Psoas muscle (tissue), 8 donors: Measurements from ENCODE around the gene FBXW7. TPM values are rescaled to one million over a fixed set of nuclear protein-coding genes. Genes with fewer than 3 reads are reported as not detected.

Experiments used
- ATAC-seq, 4 donors: fragments of 200-7000 bp; cut with Tn5 transposase; one replicate each; pipeline ENCODE4 v1.9.1; 2020; ENCODE audit warnings: moderate library complexity in 3 of 4, mild to moderate bottlenecking in 2 of 4
- DNase-seq, 2 donors: peaks; one replicate each; pipeline ENCODE4 v3.0.0-alpha.2; 2020
- H3K27ac ChIP-seq: fragments of 200-600 bp; one replicate; pipeline ENCODE4 v1.8.0; 2022
- H3K27me3 ChIP-seq, 3 donors: fragments of 200-600 bp in 1 of 3; one replicate each; pipeline versions ENCODE4 v1.6.1 to v1.8.0; 2013 to 2022; ENCODE audit warnings: low read length in 2 of 3, mild to moderate bottlenecking in 2 of 3, moderate library complexity in 1 of 3; ENCODE audit not compliant: insufficient read depth in 3 of 3
- H3K36me3 ChIP-seq, 2 donors: fragments of 200-600 bp in 1 of 2; one replicate each; pipeline versions ENCODE4 v1.6.1 to v1.8.0; 2013 to 2022; ENCODE audit warnings: low read depth in 1 of 2, mild to moderate bottlenecking in 1 of 2, moderate library complexity in 1 of 2; ENCODE audit not compliant: insufficient read depth in 1 of 2
- H3K4me1 ChIP-seq: fragments of 200-600 bp; one replicate; pipeline ENCODE4 v1.8.0; 2022
- H3K4me3 ChIP-seq: fragments of 200-600 bp; one replicate; pipeline ENCODE4 v1.8.0; 2022; ENCODE audit warnings: mild to moderate bottlenecking
- H3K9me3 ChIP-seq: fragments of 200-600 bp; one replicate; pipeline ENCODE4 v1.8.0; 2022
- WGBS, 3 donors: extraction: QIAGEN DNeasy Blood & Tissue Kit; methylation state at CpG; one replicate each; pipeline versions ENCODE4 v1.1.6 to v1.1.7; 2013; 5-methylcytosine and 5-hydroxymethylcytosine counted together
- intact Hi-C, 2 donors: fragments of 100-400 bp; cut with DNase I; formaldehyde crosslinking; loops; one replicate each; pipeline versions ENCODE4 v1.11.0 to v1.14.2; 2022
- polyA plus RNA-seq, 3 donors: library from polyadenylated mRNA; stranded (reverse); fragments of 200-250 nt; gene quantifications; one replicate each; pipeline ENCODE4 v1.2.3, GENCODE V29; 2013
- total RNA-seq, 4 donors: library from RNA; stranded (reverse); fragmentation: NEBNext Ultra II Directional in 2 of 4; extraction: Animal tissue kit (Norgen Biotek cat#: 25700) in 2 of 4; gene quantifications; one replicate each; pipeline versions ENCODE4 v1.2.1 to v1.2.4, GENCODE V29; 2021 to 2023
- TF ChIP-seq, protein P1 (sequence below): fragments of 200-600 bp; IDR thresholded peaks from one replicate; pipeline ENCODE4 v1.8.0; 2022; ENCODE audit warnings: antibody characterized with exemption
- donor health status: healthy with polysubstance abuse.
- donor health status: DM: no; HTN: no; CAD: no; lungs with moderate emphysema.
- donor health status: Bipolar disorder and iron deficiency.
- donor health status: healthy.
- donor health status: DM: yes; HTN: yes; CAD: no.
- donor health status: DM: no; HTN: no; CAD: no.
- donor health status: DM: no; HTN: no; CAD: no.
- donor health status: DM: yes; HTN: yes; CAD: no.

The FBXW7 gene
- total and polyA plus RNA-seq, 7 donors: 9.8 to 41.1 (median 28.7) TPM

- no peaks in the 10 kb centered on the region for H3K27me3 ChIP-seq
- TF ChIP-seq, protein P1, sequence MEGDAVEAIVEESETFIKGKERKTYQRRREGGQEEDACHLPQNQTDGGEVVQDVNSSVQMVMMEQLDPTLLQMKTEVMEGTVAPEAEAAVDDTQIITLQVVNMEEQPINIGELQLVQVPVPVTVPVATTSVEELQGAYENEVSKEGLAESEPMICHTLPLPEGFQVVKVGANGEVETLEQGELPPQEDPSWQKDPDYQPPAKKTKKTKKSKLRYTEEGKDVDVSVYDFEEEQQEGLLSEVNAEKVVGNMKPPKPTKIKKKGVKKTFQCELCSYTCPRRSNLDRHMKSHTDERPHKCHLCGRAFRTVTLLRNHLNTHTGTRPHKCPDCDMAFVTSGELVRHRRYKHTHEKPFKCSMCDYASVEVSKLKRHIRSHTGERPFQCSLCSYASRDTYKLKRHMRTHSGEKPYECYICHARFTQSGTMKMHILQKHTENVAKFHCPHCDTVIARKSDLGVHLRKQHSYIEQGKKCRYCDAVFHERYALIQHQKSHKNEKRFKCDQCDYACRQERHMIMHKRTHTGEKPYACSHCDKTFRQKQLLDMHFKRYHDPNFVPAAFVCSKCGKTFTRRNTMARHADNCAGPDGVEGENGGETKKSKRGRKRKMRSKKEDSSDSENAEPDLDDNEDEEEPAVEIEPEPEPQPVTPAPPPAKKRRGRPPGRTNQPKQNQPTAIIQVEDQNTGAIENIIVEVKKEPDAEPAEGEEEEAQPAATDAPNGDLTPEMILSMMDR: no peak
- DNase-seq (no peak), ATAC-seq (no peak)
- WGBS, 3 donors: 87 to 90% (median 89%) methylated on average over 5 of the region's 5 CpGs
- intact Hi-C loops: no loop called here
- no peaks in the 10 kb centered on the region for H3K9me3 ChIP-seq
- no peaks in the 10 kb centered on the region for H3K4me1 ChIP-seq
- no peak overlapping the region for H3K27ac ChIP-seq
- H3K4me3 ChIP-seq: no peak overlapping the region
- H3K36me3 ChIP-seq: no peaks in the 10 kb centered on the region
Observed at GRCh38 chr4:152277333-152277732, 258.6 kb downstream of the FBXW7 start.

DNA sequence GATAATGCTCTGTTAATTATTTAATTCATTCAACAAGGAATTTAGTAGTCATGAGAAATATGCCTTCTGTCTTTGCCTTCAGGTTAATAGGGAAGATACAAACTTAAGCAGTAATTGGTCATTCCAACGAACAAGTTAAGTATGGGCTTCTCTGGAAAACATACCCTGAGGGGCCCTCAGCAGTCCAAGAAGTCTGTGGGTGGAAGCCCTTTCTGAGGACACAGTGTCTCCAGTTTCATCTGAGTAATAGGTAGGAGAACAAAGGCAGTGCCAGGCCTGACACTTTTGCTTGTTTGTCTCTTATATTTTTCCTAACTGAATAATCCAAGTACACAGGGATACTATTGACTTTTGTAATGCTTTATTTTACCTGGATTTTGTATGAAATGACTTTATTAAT is 262.5 kb downstream of the FBXW7 start:
- no peaks in the 10 kb centered on the region for H3K27me3 ChIP-seq
- TF ChIP-seq, protein P1: no peak
- no peak overlapping the region for H3K27ac ChIP-seq
- no peak overlapping the region for H3K4me3 ChIP-seq
- no peaks in the 10 kb centered on the region for H3K4me1 ChIP-seq
- 45 to 51% (median 49%) methylated on average over 1 of the region's 1 CpG for WGBS, 3 donors
- intact Hi-C loops: no loop called here
- H3K9me3 ChIP-seq: no peaks in the 10 kb centered on the region
- no peaks in the 10 kb centered on the region for H3K36me3 ChIP-seq
- ATAC-seq: no peak
- DNase-seq: no peak

Other genes starting within 250 kb of the FBXW7 start
- under 1 TPM; 0.40 to 0.98 (median 0.67) TPM for gene TMEM154, start 143.9 kb upstream of the FBXW7 start, total RNA-seq
- under 1 TPM; 0.06 to 0.14 (median 0.10) TPM for gene TMEM154, start 143.9 kb upstream of the FBXW7 start, polyA plus RNA-seq
- under 1 TPM in 3 of 4 donors, not detected in 1; 0.12 to 0.36 (median 0.13) TPM for gene TIGD4, start 243.6 kb upstream of the FBXW7 start, total RNA-seq
- under 1 TPM; 0.03 to 0.56 (median 0.12) TPM for gene TIGD4, start 243.6 kb upstream of the FBXW7 start, polyA plus RNA-seq
- 10 to 100 TPM in 3 of 4 donors, 1 to 10 TPM in 1; 8.1 to 15.7 (median 12.4) TPM for gene ARFIP1, start 243.9 kb upstream of the FBXW7 start, total RNA-seq
- gene ARFIP1, start 243.9 kb upstream of the FBXW7 start, polyA plus RNA-seq: 10 to 100 TPM in 2 of 3 donors, 1 to 10 TPM in 1; 6.8 to 12.9 (median 12.2) TPM